Activated naive CD4-positive, alpha-beta T cell treated with Interleukin-2 at 50 U/mL for 16 hours (primary cell): ENCODE data around the gene DENND4A.
"Not testable (repeated sequence)": the region's sequence is repeated elsewhere in the genome, so short reads cannot be mapped to it uniquely, and the experiment has no call there.

Source experiments
- DNase-seq: peaks from one replicate; pipeline ENCODE4 v3.0.0-alpha.2; 2020

The DENND4A gene

GRCh38 chr15:65787260-65787659 is 4.8 kb downstream of the DENND4A start:
- no peak for DNase-seq

DNA sequence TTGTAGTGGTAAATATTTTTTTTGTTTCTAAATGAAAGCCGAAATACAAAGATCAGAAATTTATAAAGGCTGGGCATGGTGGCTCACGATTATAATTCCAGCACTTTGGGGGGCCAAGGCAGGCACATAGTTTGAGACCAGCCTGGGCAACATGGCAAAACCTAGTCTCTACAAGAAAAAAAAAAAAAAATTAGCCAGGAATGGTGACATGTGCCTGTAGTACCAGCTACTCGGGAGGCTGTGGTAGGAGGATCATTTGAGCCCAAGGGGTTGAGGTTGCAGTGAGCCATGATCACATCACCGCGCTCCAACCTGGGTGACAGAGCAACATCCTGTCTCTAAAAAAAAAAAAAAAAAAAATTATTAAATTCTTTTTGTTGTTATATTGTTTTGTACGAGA is 6.9 kb downstream of the DENND4A start:
- DNase-seq = no peak

DNA sequence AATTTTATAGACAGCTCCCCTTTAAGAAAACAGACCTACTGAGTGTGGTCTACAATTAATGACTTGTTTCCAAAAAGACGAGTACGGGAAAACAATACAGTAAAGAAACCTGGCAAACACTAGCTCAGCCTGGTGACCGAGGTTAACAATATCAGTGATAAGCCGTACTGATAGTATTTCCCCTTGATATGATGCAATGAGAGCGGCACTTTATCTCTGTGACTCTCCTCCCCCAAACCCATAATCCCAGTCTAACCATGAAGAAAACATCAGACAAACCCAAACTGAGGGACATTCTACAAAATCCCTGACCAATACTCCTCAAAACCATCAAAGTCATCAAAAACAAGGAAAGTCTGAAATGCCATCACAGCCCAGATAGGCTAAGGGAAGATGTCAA is 8.2 kb downstream of the DENND4A start:
- DNase-seq = no peak

- DNase-seq = no peak
Measured at GRCh38 chr15:65782096-65782495, 10.0 kb downstream of the DENND4A start.

DNA sequence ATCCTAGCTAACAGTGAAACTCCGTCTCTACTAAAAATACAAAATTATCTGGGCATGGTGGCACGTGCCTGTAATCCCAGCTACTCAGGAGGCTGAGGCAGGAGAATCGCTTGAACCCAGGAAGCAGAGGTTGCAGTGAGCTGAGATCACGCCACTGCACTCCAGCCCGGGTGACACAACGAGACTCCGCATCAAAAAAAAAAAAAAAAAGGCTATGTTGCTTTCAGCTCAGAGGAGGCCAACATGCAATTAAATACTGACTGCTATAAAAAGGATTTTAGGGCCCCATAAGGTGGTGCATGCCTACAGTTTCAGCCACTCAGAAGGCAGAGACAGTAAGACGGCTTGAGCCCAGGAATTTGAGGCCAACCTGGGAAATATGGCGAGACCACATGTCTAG is 13.4 kb downstream of the DENND4A start:
- not testable (repeated sequence) for DNase-seq

- DNase-seq = no peak
Measured at GRCh38 chr15:65778269-65778668, 13.8 kb downstream of the DENND4A start.

DNA sequence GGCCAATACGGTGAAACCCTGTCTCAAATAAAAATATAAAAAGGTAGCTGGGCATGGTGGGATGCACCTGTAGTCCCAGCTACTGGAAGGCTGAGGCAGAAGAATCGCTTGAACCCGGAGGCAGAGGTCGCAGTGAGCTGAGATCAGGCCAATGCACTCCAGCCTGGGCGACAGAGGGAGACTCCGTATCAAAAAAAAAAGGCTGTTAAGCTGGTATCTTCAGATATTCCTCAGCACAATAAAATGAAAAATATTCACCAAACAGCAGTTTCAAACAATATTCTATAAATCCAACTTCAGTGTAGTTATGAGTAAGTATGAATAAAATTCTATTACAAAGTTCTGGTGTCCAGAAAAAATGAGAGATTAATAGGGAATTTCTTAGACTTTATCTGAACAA is 14.2 kb downstream of the DENND4A start:
- no peak for DNase-seq

DNA sequence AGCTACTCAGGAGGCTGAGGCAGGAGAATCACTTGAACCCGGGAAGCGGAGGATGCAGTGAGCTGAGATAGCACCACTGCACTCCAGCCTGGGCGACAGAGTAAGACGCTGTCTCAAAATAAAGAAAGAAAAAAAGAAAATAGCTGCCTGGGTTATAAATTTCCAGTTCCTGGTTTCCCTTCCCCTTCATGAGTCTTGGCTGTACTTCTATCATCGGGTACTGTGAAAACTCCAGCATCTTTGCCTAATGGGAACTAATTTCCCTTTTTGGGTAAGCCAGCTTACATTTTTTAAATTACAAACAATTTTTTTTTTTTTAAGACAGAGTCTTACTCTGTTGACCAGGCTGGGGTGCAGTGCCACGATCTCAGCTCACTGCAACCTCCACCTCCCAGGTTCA is 15.0 kb downstream of the DENND4A start:
- no peak for DNase-seq

DNA sequence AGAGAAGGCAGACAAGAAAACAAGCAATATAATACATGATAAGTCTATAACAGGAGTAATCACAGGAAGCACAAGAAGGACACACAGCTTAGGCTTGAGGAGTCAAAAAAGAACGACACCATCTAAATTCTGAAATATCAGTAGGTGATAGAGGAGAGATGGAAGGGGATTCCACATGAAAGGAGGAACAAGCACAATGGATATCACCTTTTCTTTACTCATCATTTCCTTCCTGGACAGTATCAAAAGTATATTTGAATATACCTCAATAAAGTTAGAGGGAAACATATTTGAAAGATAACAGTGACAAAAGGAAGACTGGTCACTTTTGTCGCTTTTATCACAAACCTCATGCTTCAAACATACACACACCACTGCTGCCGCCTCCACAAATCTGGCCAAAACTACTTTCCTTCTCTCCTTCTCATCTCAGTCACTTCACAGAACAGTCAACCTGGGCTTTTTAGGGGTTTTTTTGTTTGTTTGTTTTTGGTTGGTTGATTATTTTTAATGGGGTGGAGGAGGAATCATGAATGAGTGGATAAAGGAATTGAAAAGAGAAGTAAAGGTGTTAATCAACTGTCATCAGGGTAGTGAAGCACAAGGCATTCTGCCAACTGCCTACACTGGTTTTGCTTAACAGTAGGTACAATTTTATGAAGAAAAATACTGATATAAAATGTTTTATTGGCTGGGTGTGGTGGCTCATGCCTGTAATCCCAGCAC is 18.5 kb downstream of the DENND4A start:
- DNase-seq = no peak

- DNase-seq = no peak
Measured at GRCh38 chr15:65772930-65773329, 19.2 kb downstream of the DENND4A start.

DNA sequence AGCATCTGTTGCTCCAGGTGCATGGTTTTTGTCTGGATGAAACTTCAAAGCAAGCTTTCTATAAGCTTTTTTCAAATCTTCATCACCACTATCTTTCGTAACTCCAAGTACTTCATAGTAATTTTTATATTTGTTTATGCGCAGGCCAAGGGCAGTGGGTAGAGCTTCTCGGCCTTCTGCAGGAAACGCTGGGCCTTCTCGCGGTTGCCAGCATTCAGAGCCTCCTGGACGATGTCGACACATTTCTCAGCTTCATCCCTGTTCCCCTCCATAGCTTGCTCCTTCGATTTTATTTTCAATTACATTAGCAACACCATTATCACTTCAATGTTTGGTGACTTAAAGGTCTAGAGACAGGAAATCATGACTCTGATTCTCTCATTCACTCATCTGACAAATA is 20.2 kb downstream of the DENND4A start:
- DNase-seq = no peak

GRCh38 chr15:65769482-65769881 is 22.6 kb downstream of the DENND4A start:
- no peak for DNase-seq

- no peak for DNase-seq
Measured at GRCh38 chr15:65767895-65768294, 24.2 kb downstream of the DENND4A start.

- no peak for DNase-seq
Measured at GRCh38 chr15:65767264-65767595, 24.9 kb downstream of the DENND4A start.

DNA sequence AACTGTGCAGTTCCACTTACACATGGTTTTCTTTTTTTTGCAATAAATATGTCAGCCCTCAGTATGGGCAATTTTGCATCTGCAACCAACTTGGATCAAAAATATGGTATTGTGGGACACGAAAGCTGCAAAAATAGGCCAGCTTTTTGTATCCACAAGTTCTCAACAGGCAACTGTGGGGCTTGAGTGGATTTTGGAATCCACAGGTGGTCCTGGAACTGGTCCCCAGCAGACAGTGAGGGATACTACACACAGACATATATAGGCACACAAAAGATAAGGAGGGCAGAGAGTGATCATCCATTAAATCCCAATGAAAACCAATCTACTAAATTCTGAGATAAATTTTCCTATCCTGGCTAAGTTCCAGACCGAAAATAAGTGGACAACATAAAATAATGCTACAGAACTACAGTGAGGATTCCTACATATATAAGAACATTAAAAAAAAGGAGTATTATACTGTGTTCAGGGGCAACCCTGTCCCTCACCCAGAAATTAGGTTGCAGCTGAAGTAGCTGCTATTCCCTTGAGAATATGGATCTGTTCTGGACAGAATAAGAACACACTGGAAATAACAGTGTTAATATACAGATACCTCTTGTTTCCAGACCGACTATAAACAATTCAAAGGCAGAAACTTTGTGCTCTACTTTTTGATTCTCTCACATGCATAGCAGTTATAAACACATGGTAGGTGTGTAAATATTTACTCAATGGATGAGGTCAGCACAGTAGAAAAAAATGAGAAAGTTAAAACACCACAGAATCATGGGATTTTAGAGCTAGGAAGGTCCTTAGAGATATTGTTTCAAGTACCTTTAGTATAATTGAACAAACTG is 25.4 kb downstream of the DENND4A start:
- DNase-seq = no peak

DNA sequence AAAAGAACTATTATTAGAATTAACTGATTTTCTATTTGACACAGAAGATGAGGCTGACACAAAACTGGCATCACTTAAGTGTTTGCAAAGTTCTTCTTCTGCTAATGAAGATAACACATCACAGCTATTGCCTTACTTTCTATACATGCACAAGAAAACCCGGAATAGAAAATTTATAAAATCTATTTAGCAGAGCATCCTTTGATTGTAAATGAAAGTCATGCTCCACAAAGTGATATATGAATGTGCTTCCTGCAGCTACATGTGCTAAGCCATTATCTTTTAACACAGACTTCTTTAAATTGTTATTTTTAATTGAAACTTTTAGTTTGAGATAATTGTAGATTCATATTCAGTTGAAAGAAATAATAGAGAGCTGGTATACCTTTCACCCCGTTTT is 27.0 kb downstream of the DENND4A start:
- DNase-seq = no peak

DNA sequence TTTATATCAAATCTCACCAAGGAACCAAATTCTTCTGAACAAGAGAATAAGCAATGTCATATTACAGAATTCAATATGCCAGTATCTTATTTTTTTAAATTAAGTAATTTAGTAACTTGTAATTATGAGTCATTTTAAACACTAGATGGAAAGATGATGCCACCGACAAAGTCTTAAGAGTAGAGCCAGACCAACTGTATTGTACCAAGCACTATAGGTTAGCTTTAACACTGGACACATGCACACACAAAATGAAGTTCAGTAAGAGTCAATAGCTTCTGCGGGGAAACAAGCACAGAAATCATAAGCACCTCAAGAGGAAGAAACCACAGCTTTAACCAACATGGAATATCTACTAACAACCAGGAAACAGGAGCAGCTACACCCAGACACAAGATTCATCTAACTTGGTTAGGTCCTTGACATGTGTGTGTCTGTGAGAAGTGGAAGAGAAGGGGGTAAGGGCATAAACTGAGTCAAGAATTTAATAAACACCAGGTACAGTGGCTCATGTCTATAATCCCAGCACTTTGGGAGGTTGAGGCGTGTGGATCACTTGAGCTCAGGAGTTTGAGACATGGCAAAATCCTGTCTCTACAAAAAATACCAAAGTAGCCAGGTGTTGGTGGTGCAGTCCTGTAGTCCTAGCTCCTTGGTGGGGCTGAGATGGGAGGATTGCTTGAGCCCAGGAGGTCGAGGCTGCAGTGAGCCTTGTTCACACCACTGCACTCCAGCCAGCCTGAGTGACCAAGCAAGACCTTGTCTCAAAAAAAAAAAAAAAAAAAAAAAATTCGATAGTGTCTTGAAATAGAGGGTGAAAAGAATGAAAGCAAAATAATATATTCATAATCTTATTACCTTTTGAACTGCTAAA is 28.9 kb downstream of the DENND4A start:
- no peak for DNase-seq

- no peak for DNase-seq
Measured at GRCh38 chr15:65762399-65762798, 29.7 kb downstream of the DENND4A start.

DNA sequence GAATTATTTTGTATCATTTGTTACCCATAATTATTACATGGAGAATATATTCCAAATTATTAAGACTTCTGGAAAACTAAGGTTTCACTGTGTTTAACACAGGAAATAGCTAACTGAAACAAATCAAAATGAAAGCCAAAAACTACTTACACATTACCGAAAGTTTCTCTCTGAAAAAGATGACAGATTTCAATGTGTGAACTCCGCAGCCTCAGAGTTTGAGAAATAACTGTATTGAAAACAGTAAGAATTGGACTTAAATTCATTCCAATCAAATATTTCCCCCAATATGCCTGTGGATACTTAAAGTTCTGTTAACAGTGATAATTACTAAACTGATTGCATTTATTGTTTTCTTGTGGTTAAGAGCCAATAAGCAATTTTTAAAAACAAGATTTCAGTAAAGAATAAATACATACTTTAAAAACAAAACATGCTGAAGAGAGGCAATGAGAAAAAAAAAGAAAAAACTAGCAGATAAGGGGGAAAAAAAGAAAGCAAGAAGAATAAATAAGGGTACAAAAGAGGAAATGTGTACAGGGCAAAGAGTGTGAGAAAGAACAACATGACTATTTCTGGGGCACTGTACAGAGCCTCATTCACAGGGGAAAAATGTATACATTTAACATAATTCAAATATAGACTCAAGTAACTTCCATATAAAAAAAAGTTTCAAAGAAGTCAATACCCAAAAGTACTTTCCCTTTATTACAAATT is 30.7 kb downstream of the DENND4A start:
- no peak for DNase-seq

DNA sequence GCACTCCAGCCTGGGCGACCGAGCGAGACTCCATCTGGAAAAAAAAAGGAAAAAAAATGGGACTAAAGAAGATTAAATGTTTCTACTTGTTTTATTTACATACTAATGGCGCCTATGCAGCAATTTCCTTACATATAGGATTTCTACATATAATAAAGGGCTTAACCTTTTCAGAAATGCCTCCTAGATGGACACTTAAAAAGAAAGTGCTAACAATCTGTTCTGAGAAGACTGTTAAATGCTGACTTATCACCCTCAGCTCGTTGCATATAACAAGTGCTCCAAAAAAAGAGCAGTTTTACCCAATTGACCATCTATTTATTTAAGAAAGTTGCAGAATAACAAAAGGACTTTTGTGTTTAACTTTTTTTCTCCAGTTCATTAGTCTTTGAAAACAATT is 32.7 kb downstream of the DENND4A start:
- DNase-seq = no peak

DNA sequence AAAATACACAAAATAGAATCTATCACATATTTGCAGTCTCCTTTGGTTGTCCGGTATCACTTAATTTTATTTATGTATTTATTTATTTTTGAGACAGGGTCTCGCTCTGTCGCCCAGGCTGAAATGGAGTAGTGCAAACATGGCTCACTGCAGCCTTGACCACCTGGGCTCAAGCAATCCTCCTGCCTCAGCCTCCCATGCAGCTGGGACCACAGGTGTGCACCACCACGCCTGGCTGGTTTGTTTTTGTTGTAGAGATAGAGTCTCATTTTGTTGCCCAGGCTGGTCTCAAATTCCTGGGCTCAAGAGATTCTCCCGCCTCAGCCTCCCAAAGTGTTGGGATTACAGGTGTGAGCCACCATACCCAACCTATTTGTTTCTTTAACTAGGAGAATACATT is 33.9 kb downstream of the DENND4A start:
- DNase-seq = no peak

DNA sequence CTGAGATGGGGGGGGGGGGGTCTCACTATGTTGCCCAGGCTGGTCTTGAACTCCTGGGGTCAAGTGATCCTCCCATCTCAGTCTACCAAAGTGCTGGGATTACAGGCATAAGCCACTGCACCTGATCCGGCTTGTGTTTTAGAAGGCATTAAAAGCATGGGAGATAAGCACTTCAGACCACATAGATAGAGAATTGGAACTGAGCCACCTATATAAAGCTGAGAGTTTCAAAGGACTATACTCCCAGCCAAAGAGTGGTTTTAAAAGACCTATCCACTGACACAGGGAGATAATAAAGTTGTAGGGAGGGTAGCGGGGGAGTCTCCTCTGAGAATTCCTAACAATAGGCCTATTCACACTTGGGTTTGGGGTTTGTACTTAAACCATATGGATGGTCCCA is 34.8 kb downstream of the DENND4A start:
- DNase-seq = no peak

- no peak for DNase-seq
Measured at GRCh38 chr15:65752151-65752700, 39.9 kb downstream of the DENND4A start.
